ENCODE data around the gene LIN28A.

DNA sequence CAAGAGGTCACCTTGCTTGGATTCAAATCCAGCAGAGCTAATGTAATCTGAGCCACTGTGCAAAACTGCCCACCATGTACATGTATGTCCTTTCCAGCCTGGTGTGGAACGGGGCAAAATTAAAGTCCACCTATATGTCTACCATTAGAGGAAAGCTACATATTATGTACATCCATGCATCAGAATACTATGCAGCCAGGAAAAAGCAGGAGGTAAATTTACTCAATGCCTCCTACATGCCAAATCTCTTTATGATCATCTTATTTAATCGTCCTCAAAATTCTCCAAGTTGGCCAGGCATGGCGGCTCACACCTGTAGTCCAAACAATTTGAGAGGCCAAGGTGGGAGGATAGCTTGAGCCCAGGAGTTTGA, 31.8 kb upstream of the LIN28A start:
- TF ChIP-seq POLR2A (IDR thresholded peaks at IDR 0.05), result no peak
- TF ChIP-seq, protein P1, sequence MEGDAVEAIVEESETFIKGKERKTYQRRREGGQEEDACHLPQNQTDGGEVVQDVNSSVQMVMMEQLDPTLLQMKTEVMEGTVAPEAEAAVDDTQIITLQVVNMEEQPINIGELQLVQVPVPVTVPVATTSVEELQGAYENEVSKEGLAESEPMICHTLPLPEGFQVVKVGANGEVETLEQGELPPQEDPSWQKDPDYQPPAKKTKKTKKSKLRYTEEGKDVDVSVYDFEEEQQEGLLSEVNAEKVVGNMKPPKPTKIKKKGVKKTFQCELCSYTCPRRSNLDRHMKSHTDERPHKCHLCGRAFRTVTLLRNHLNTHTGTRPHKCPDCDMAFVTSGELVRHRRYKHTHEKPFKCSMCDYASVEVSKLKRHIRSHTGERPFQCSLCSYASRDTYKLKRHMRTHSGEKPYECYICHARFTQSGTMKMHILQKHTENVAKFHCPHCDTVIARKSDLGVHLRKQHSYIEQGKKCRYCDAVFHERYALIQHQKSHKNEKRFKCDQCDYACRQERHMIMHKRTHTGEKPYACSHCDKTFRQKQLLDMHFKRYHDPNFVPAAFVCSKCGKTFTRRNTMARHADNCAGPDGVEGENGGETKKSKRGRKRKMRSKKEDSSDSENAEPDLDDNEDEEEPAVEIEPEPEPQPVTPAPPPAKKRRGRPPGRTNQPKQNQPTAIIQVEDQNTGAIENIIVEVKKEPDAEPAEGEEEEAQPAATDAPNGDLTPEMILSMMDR (IDR thresholded peaks at IDR 0.05), result no peak

Data from Peyer's patch (tissue), 4 donors.